ENCODE data around the gene CDH4. TPM values are rescaled to one million over a fixed set of nuclear protein-coding genes. Genes with fewer than 3 reads are reported as not detected.

The CDH4 gene
- total and polyA plus RNA-seq, 3 experiments from 2014 or later, result 0.22 TPM; not detected in 2

DNA sequence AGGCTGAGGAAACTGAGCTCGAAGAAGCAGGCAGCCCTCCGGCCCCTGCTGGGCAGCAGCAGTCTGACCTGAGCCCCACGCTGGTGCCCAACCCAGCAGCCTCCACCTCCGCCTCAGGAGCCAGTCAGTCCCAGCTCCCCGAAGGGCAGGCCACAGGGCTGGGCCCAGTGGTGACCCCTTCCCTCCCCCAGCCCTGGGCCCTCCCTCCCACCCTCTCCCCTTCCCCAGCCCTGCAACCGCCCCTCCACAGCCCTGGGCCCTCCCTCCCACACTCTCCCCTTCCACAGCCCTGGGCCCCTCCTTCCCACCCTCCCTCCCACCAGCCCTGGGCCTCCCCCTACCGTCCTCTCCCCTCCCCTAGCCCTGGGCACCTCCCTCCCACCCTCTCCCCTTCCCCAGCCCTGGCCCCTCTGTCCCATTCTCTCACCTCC is 698.6 kb downstream of the CDH4 start:
- Histone ChIP-seq H3K4me3 (ENCODE audit: low read length) (no peak overlapping the region), H3K4me1 (ENCODE audit: insufficient read depth, low read length) (no peaks in the 10 kb centered on the region), H3K27me3 (ENCODE audit: insufficient read depth, low read length, poor library complexity, severe bottlenecking) (no peaks in the 10 kb centered on the region), H3K36me3 (ENCODE audit: insufficient read depth, low read length) (no peaks in the 10 kb centered on the region), H3K27ac (ENCODE audit: low read depth, low read length) (no peak overlapping the region), H3K9me3 (ENCODE audit: low read length) (no peaks in the 10 kb centered on the region)
- H3K9me3 Mint-ChIP-seq, result no peaks in the 10 kb centered on the region
- CTCF ChIA-PET, result no interaction called here
- no peak overlapping the region for H3K27ac Mint-ChIP-seq
- no peak overlapping the region for H3K4me3 Mint-ChIP-seq
- POLR2A ChIA-PET, result no interaction called here
- no peak for DNase-seq
- peaks cover 13 to 16% of the 10 kb centered on the region in 2 donors for H3K27me3 Mint-ChIP-seq
- H3K4me1 Mint-ChIP-seq, result no peaks in the 10 kb centered on the region
- H3K36me3 Mint-ChIP-seq, result peaks cover 0 to 2% (median 0%) of the 10 kb centered on the region in 3 donors

DNA sequence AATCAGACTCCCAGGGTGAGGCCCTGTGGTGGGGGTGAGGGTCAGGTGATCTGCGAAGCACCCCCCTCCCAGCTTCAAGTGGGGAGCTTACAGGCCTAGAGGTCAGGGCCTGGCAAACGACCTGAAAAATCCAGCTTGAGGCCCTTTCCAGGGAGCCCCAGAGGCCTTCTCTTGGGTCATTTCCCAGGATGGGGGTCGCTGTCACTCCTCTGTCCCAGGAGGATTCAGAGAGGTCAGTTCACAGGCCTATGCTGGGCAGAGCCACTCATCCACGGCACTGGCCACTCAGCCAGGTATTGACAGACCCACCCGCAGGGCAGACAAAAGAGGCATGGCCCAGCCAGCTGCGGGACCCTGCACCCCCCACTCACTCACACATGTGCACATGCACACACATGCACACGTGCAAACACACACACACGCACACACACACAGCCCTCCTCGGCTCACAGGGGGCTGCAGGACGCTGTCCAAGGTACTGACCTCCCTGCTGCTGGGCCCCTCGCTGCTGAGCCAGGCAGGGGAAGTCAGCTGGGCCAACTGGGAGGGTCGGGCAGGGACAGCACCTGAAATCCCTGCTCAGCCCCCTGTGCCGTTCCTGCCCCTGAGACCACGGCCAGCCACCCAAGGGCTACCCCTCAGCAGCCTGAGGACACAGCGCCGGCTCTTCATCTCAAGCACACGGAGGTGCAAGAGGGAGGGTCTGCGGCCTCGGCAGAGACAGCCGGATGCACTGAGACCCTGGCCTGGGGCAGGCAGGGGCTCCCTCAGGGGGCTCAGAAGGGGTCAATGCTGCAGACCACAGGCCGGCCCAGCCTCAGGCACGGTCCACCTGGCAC is 699.9 kb downstream of the CDH4 start:
- CTCF ChIA-PET, result no interaction called here
- Mint-ChIP-seq H3K9me3 (no peaks in the 10 kb centered on the region), H3K27ac (no peak overlapping the region), H3K4me1 (no peaks in the 10 kb centered on the region), H3K36me3 (peaks cover 0 to 2% (median 0%) of the 10 kb centered on the region in 3 donors), H3K27me3 (peaks cover 13 to 18% of the 10 kb centered on the region in 2 donors), H3K4me3 (no peak overlapping the region)
- H3K36me3 ChIP-seq (ENCODE audit: insufficient read depth, low read length), result no peaks in the 10 kb centered on the region
- no peak for DNase-seq
- H3K27me3 ChIP-seq (ENCODE audit: insufficient read depth, low read length, poor library complexity, severe bottlenecking), result no peaks in the 10 kb centered on the region
- H3K4me3 ChIP-seq (ENCODE audit: low read length), result no peak overlapping the region
- POLR2A ChIA-PET, result no interaction called here
- H3K27ac ChIP-seq (ENCODE audit: low read depth, low read length), result no peak overlapping the region
- no peaks in the 10 kb centered on the region for H3K9me3 ChIP-seq (ENCODE audit: low read length)
- no peaks in the 10 kb centered on the region for H3K4me1 ChIP-seq (ENCODE audit: insufficient read depth, low read length)

DNA sequence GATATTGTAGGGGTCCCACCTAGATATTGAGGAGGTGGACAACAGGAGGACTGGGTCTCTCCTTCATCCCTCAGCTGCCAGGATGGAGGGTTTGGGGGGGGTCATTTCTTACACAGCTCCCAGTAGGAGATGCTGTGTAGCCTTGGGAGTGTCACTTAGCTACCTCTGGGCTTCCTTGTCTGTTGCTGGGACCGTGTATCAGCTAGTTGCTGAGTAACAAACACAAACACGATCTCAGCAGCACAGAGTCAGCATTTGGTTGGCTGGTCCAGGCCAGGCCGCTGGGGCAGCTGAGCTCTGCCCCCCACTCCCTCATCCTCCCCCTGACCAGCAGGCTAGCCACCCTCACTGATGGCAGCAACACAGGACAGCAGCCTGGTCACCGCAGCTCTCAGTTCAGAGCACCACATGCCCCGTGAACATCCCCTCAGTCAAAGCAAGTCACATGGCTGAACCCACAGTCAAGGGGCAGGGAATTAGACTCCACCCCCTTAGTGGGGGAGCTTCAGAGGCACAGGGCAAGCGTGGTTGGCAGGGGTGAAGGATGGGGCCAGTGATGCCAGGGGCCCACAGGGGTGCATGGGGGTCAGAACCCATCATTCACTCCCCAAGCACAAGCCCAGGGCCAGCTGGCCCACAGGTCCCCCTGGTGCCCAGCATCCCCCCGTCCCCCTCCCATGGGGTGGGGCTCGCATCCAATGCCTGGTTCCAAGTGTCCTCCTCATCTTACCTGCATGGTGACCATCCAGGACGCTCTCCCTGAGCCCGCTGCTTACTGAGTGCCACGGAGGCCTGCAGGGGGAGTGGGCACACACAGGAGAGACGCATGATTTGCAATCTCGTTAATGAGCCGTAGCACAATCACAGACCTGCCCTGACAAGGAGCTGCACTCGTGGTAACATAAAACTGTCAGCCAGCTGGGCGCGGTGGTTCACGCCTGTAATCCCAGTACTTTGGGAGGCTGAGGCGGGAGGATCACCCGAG is 701.3 kb downstream of the CDH4 start:
- Mint-ChIP-seq H3K4me3 (no peak overlapping the region), H3K36me3 (peaks cover 0 to 2% (median 0%) of the 10 kb centered on the region in 3 donors), H3K27me3 (peaks cover 13 to 19% of the 10 kb centered on the region in 2 donors), H3K4me1 (no peaks in the 10 kb centered on the region), H3K27ac (no peak overlapping the region), H3K9me3 (no peaks in the 10 kb centered on the region)
- H3K4me3 ChIP-seq (ENCODE audit: low read length), result no peak overlapping the region
- no peaks in the 10 kb centered on the region for H3K27me3 ChIP-seq (ENCODE audit: insufficient read depth, low read length, poor library complexity, severe bottlenecking)
- POLR2A ChIA-PET, result no interaction called here
- H3K36me3 ChIP-seq (ENCODE audit: insufficient read depth, low read length), result no peaks in the 10 kb centered on the region
- DNase-seq, result no peak
- CTCF ChIA-PET, result no interaction called here
- no peaks in the 10 kb centered on the region for H3K4me1 ChIP-seq (ENCODE audit: insufficient read depth, low read length)
- no peak overlapping the region for H3K27ac ChIP-seq (ENCODE audit: low read depth, low read length)
- no peaks in the 10 kb centered on the region for H3K9me3 ChIP-seq (ENCODE audit: low read length)

DNA sequence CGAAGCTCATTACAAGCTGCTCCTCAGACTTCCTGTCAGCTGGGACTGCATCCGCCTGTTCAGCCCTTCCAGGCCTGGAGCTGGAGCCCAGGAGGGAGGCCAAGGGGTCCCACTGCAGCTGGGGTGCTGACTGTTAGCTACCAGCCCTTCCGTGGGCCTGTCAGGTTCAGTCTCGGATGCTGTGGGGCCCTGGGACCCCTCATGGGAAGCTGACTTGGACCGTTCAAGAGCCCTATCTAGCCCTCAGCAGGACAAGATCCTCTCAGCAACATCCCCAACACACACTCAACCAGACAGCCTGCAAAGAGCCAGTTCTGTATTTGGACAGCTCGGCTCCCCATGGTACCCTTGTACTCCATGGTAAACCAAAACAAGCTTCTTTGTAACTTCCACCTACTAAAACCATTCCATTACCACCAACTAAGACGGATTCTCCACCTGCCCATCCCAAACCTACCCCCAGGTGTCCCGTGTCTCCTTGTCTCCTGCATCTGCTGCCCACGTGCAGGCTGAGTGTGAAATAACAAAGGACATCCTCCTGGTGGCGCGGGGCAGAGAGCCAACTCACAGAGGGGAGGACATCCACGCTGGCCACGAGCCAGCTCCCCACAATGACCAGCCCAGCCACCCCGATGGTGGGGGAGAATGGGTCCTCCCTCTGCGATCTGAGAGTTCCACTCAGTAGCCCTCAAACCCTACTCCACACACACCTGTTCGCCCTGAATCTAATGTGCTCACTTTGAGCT is 702.4 kb downstream of the CDH4 start:
- POLR2A ChIA-PET, result no interaction called here

DNA sequence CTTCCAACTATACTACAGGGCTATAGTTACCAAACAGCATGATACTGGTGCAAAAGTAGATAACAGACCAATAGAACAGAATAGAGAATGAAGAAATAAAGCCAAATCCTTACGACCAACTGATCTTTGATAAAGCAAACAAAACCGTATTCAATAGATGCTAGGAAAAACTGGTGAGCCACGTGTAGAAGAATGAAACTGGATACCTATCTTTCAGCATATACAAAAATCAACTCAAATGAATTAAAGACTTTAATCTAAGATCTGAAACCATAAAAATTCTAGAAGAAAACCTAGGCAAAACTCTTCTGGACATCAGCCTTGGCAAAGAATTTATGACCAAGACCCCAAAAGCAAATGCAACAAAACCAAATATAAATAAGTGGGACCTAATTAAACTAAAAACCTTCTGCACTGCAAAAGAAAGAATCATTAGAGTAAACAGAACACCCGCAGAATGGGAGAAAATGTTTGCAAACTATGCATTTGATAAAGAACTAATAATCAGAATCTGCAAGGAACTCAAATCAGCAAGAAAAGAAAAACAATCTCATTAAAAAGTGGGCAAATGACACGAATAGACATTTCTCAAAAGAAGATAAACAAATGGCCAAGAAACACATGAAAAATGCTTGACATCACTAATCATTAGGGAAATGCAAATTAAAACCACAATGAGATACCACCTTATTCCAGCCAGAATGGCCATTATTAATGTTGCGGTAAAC is 703.8 kb downstream of the CDH4 start:
- H3K9me3 Mint-ChIP-seq, result no peaks in the 10 kb centered on the region
- POLR2A ChIA-PET, result no interaction called here
- H3K9me3 ChIP-seq (ENCODE audit: low read length), result no peaks in the 10 kb centered on the region

More for the DNA sequence above, 702.4 kb downstream of the CDH4 start:
- Histone ChIP-seq H3K4me1 (ENCODE audit: insufficient read depth, low read length) (no peaks in the 10 kb centered on the region), H3K36me3 (ENCODE audit: insufficient read depth, low read length) (no peaks in the 10 kb centered on the region), H3K27me3 (ENCODE audit: insufficient read depth, low read length, poor library complexity, severe bottlenecking) (no peaks in the 10 kb centered on the region), H3K27ac (ENCODE audit: low read depth, low read length) (no peak overlapping the region), H3K9me3 (ENCODE audit: low read length) (no peaks in the 10 kb centered on the region), H3K4me3 (ENCODE audit: low read length) (no peak overlapping the region)
- Mint-ChIP-seq H3K4me1 (no peaks in the 10 kb centered on the region), H3K4me3 (no peak overlapping the region), H3K27ac (no peak overlapping the region), H3K27me3 (peaks cover 13 to 19% of the 10 kb centered on the region in 2 donors), H3K9me3 (no peaks in the 10 kb centered on the region), H3K36me3 (no peaks in the 10 kb centered on the region)
- no peak for DNase-seq
- CTCF ChIA-PET, result no interaction called here

DNA sequence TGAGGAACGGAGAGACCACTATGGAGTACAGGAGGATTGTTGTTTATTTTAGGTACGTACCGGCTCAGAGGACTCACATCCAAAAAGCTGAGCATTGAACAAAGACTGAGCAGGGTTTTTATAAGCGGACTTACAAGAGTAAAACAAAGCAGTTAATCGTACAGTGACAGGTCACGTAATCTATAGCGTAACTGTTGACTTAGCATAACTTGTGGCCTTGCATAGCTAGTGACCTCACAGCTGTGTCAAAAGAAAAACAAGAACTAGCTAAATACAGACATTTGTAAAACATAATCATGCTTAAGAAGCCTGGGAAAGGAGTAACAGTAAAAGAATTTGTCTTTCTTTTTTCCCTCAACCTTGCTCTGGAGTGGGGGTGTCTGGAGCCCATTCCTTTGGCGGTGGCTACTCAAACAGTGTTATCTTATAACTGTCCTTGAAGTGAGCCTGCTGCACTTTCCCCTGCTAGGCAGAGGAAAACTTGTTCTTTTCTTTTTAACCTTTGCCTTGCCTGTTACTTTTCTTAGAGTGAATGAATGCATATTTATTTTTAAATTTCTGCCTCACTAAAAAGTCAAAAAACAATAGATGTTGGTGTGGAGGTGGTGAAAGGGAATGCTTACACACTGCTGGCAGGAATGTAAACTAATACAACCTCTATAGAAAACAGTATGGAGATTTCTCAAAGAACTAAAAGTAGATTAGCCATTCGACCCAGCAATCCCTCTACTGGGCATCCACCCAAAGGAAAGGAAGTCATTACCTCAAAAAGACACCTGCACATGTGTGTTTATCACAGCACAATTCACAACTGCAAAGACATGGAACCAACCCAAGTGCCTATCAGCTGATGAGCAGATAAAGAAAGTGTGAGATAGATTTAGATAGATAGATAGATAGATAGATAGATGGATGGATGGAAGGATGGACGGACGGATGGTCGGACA is 704.6 kb downstream of the CDH4 start:
- CTCF ChIA-PET, result no interaction called here
- Histone ChIP-seq H3K9me3 (ENCODE audit: low read length) (no peaks in the 10 kb centered on the region), H3K4me1 (ENCODE audit: insufficient read depth, low read length) (no peaks in the 10 kb centered on the region), H3K36me3 (ENCODE audit: insufficient read depth, low read length) (no peaks in the 10 kb centered on the region), H3K27ac (ENCODE audit: low read depth, low read length) (no peak overlapping the region), H3K4me3 (ENCODE audit: low read length) (no peak overlapping the region), H3K27me3 (ENCODE audit: insufficient read depth, low read length, poor library complexity, severe bottlenecking) (peaks cover 2% of the 10 kb centered on the region)
- Mint-ChIP-seq H3K27me3 (peaks cover 13 to 22% of the 10 kb centered on the region in 2 donors), H3K4me1 (no peaks in the 10 kb centered on the region), H3K27ac (no peak overlapping the region), H3K4me3 (no peak overlapping the region), H3K36me3 (no peaks in the 10 kb centered on the region), H3K9me3 (no peaks in the 10 kb centered on the region)
- no peak for DNase-seq
- POLR2A ChIA-PET, result no interaction called here

More for the DNA sequence above, 703.8 kb downstream of the CDH4 start:
- Histone ChIP-seq H3K4me3 (ENCODE audit: low read length) (no peak overlapping the region), H3K27ac (ENCODE audit: low read depth, low read length) (no peak overlapping the region), H3K36me3 (ENCODE audit: insufficient read depth, low read length) (no peaks in the 10 kb centered on the region), H3K27me3 (ENCODE audit: insufficient read depth, low read length, poor library complexity, severe bottlenecking) (no peaks in the 10 kb centered on the region), H3K4me1 (ENCODE audit: insufficient read depth, low read length) (no peaks in the 10 kb centered on the region)
- Mint-ChIP-seq H3K4me3 (no peak overlapping the region), H3K4me1 (no peaks in the 10 kb centered on the region), H3K27me3 (peaks cover 13 to 19% of the 10 kb centered on the region in 2 donors), H3K27ac (no peak overlapping the region), H3K36me3 (no peaks in the 10 kb centered on the region)
- CTCF ChIA-PET, result no interaction called here
- DNase-seq, result no peak
